ENCODE data around the gene XAGE2. TPM values are rescaled to one million over a fixed set of nuclear protein-coding genes. Genes with fewer than 3 reads are reported as not detected.

Gene XAGE2
- total and polyA plus RNA-seq, 5 experiments from 2014 or later = not detected

DNA sequence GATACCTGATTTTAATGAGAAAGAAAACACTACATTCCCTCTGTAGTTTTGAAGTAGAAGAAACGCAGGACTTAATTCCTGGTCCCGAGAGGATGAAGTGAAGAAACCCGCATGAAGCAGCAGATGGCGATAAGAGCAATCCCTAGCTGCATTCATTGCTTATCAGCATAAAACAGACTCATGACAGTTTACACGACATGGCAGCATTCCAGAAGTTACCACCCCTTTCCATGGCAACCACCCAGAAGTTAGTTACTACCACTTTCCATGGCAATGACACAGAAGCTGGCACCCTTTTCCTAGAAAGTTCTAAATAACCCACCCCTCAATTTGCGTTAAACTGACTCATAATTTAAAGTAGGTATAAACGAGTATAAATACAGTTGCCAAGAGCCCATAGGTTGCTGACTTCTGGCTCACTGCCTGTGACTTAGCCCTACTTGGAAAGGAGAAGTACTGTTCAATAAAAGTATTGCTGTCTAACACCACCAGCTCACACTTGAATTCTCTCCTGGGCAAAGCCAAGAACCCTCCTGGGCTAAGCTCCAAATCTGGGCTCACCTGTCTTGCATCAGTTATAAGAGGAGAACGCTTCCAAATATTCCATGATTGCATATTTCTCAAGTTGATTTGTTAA, 5.5 kb upstream of the XAGE2 start:
- ATAC-seq = no peak
- no peak overlapping the region for H3K4me3 Mint-ChIP-seq
- H3K27ac Mint-ChIP-seq = no peak overlapping the region
- POLR2A ChIA-PET = no interaction called here
- peaks cover 4 to 16% (median 9%) of the 10 kb centered on the region in 5 donors for H3K27me3 Mint-ChIP-seq
- no peaks in the 10 kb centered on the region for H3K36me3 Mint-ChIP-seq
- H3K9me3 Mint-ChIP-seq = no peaks in the 10 kb centered on the region
- DNase-seq = no peak
- no peaks in the 10 kb centered on the region for H3K4me1 Mint-ChIP-seq

DNA sequence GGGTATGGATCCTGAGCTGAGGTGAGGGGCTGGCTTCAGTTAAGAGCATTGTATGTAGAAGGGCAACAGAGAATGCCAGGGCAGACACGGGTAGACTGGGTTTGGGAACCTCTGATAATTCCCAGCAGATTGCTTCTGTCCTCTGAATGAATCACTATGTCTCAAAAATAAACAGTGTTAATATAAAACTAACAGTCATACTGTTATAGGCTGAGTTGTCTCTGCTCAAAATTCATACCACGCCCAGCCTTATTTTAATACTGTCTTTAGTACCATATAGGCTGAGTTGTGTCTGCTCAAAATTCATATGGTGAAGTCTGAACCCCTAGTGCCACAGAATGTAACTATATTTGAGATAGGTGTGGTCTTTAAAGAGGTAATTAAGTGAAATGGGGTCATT, 10.0 kb downstream of the XAGE2 start:
- Mint-ChIP-seq H3K4me3 (no peak overlapping the region), H3K9me3 (peaks cover 0 to 1% (median 0%) of the 10 kb centered on the region in 9 donors), H3K27ac (no peak overlapping the region), H3K4me1 (no peaks in the 10 kb centered on the region), H3K36me3 (no peaks in the 10 kb centered on the region), H3K27me3 (peaks cover 0 to 14% (median 2%) of the 10 kb centered on the region in 5 donors)
- POLR2A ChIA-PET = no interaction called here
- ATAC-seq = no peak
- no peak for DNase-seq

DNA sequence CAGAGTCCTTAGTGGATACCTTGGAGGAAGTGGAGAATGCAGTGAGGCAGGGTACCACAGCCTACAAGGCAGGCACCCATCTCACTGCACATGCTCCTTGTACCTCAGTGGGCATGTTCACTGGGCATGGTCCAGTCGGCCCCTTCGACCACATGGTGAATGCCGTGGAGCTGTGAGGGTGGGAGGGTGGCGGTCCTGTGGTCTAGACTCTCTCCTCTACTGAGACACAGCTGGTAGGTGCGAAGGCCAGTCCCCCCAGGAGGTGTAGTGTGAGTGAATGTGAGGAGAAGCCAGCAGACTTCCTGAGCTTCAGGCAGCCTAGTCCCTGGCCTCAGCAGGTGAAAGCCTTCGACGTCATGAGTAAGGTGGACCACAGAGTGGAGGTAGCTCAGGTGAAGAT, 12.2 kb downstream of the XAGE2 start:
- Mint-ChIP-seq H3K9me3 (peaks cover 0 to 1% (median 0%) of the 10 kb centered on the region in 9 donors), H3K27me3 (peaks cover 0 to 14% (median 2%) of the 10 kb centered on the region in 5 donors), H3K4me3 (no peak overlapping the region), H3K4me1 (no peaks in the 10 kb centered on the region), H3K36me3 (no peaks in the 10 kb centered on the region), H3K27ac (no peak overlapping the region)
- POLR2A ChIA-PET = no interaction called here
- ATAC-seq = no peak
- no peak for DNase-seq

DNA sequence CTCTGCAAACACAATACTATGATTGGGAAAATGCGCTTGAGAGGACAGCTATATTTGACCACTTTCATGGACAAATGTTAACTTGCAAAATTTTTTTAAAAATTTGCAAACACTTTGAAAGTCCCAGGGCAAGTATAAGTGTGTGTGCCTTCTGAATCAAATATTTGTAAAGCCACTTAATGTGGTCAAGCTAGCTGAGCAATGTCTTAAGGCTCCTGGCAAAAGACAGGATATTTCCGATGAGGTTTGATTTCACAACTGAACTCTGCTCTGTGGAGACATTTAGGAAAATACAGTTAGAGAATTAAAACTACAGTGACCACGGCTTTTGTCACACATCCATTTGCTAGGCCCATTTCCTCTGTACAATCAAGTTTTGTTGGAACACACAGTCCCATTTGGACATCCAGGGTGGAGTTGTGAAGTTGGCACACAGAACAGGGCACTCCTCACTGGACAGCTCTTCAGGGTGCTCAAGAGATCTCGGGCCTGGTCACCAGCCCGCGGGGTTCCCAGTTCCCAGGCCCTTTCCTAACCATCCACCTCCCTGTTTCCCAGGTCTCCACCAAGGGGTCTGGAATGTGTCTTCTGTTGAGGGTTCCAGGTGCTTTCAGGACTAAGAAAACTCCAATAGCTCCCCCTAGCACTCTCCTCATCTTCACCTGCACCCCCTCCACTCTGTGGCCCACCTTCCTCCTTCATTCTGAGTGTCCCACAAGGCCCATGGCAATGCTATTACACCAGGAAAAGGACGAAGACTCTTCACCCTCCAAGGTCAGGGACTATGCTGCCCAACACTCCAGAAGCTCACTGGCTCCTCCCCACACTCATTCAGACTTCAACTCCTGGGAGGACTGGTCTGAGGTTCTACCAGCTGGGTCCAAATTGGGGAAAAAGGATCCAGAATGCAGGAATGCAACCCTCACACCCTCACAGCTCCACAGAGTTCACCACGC, 41.9 kb downstream of the XAGE2 start:
- Mint-ChIP-seq H3K36me3 (no peaks in the 10 kb centered on the region), H3K27me3 (peaks cover 0 to 2% (median 0%) of the 10 kb centered on the region in 5 donors), H3K27ac (no peak overlapping the region), H3K4me1 (no peaks in the 10 kb centered on the region), H3K9me3 (no peaks in the 10 kb centered on the region), H3K4me3 (no peak overlapping the region)
- POLR2A ChIA-PET = no interaction called here
- ATAC-seq = no peak
- no peak for DNase-seq

DNA sequence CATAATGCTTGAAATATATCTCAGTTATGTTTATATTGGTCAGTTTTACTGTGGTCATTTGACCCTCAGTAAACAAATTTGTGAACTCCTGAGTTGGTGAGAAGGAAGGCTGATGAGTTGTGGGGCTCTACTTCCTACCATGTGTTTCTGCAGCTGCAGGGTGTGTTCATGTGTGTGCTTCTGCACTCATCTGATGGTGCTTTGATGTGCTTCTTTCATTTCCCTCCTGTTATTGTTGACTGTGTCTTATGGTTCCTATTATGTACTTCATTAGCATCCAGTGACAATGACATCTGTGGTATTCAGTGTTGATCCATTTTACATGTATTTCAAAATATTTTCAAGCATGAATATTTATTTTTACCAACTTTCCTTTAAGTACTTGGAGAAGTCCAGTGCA, 46.5 kb downstream of the XAGE2 start:
- Mint-ChIP-seq H3K9me3 (no peaks in the 10 kb centered on the region), H3K4me1 (no peaks in the 10 kb centered on the region), H3K36me3 (no peaks in the 10 kb centered on the region), H3K27ac (no peak overlapping the region), H3K4me3 (no peak overlapping the region), H3K27me3 (peaks cover 0 to 17% (median 1%) of the 10 kb centered on the region in 5 donors)
- ATAC-seq (no peak), DNase-seq (no peak)
- POLR2A ChIA-PET = no interaction called here

DNA sequence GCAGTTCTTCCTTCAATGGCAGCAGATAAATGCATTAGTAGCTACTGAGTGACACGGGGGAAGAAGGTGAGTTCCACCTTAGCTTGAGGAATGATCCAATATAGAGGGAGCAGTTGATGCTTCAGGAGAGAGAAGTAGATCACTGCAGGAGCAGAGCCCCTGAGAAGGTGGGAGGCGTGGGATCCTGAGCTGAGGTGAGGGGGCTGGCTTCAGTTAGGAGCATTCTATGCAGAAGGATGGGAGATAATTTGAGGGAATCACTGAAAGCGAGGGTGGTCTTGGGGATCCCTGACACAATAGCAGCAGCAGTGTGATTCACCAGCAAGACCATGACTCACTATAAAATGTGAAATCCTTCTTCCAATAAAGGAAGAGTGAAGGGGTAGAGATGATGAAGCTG, 48.0 kb downstream of the XAGE2 start:
- no peaks in the 10 kb centered on the region for H3K4me1 Mint-ChIP-seq
- ATAC-seq = no peak
- H3K36me3 Mint-ChIP-seq = no peaks in the 10 kb centered on the region
- no peak overlapping the region for H3K27ac Mint-ChIP-seq
- H3K9me3 Mint-ChIP-seq = no peaks in the 10 kb centered on the region
- peak overlapping the region in 1 of 10 donors; percentile 49 for H3K4me3 Mint-ChIP-seq
- H3K27me3 Mint-ChIP-seq = peaks cover 0 to 17% (median 1%) of the 10 kb centered on the region in 5 donors
- no peak for DNase-seq
- POLR2A ChIA-PET = no interaction called here

DNA sequence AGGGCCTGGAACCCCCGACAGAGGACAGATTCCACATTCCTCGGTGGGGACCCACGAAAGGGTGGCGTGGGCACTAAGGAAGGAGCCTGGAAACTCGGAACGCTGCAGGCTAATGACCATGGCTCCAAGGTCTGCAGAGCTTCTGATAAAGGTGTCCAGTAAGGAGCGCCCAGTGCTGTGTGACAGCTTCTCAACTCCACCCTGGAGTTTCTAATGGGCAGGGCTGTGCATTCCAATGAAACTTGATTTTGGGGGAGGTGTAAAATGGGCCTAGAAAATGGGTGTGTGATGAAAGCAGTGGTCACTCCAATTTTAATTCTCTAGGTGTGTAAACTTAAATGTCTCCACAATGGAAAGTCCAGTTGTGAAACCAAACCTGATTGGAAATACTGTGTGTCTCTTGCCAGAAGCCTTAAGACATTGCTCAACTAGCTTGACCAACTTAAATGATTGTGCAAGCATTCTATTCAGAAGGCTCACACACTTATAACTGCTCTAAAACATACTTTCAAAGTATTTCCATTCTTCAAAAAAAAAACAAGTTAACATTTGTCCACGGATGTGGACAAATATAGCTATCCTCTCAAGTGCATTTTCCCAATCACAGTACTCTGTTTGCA, 52.1 kb downstream of the XAGE2 start:
- H3K27ac Mint-ChIP-seq = no peak overlapping the region
- H3K36me3 Mint-ChIP-seq = no peaks in the 10 kb centered on the region
- peaks cover 0 to 17% (median 0%) of the 10 kb centered on the region in 5 donors for H3K27me3 Mint-ChIP-seq
- H3K4me1 Mint-ChIP-seq = no peaks in the 10 kb centered on the region
- no peaks in the 10 kb centered on the region for H3K9me3 Mint-ChIP-seq
- POLR2A ChIA-PET = no interaction called here
- ATAC-seq (no peak), DNase-seq (no peak)
- no peak overlapping the region for H3K4me3 Mint-ChIP-seq

DNA sequence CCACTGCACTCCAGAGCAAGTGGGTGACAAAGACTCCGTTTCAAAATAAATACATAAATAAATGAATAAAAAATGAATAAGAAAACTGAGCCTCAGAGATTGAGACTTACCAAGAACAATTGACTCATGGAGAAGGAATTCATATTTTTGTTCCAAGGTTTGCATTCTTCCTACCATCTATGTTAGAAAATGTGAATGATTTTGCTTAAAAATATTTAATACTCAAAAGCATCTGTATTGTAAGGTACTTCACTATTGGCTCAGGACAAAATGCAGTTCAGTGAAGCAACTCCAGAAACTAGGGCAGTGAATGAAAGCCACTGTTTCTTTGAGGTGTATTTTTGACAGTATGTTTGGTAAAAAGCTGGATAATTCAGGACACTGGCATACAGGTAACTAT, 54.1 kb downstream of the XAGE2 start:
- Mint-ChIP-seq H3K4me1 (no peaks in the 10 kb centered on the region), H3K27me3 (peaks cover 0 to 17% (median 0%) of the 10 kb centered on the region in 5 donors), H3K27ac (no peak overlapping the region), H3K36me3 (no peaks in the 10 kb centered on the region), H3K4me3 (no peak overlapping the region), H3K9me3 (no peaks in the 10 kb centered on the region)
- ATAC-seq (no peak), DNase-seq (no peak)
- POLR2A ChIA-PET = no interaction called here

DNA sequence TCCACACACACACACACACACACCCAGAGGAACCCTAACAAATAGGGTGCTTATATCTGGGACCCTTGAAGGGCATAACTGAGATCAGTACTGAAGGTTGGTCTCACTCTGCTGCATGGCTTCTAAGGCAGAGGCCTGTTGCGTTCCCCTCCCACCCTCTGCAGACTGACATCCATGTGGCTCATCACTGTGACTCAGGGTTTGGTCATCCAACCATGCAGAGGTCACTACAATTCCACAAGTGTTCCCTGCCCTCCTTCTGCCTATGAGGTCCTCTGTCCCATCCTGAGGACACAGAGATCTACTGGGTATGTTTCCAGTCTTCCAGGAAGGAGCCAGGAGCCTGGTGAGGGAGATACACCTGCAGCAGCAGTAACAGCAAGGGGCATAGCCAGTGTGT, 55.8 kb downstream of the XAGE2 start:
- H3K27ac Mint-ChIP-seq = no peak overlapping the region
- no peak overlapping the region for H3K4me3 Mint-ChIP-seq
- POLR2A ChIA-PET = no interaction called here
- ATAC-seq (no peak), DNase-seq (no peak)
- H3K9me3 Mint-ChIP-seq = no peaks in the 10 kb centered on the region
- peaks cover 0 to 5% (median 0%) of the 10 kb centered on the region in 5 donors for H3K27me3 Mint-ChIP-seq
- no peaks in the 10 kb centered on the region for H3K4me1 Mint-ChIP-seq
- no peaks in the 10 kb centered on the region for H3K36me3 Mint-ChIP-seq

Small RNA genes lying within 50 kb of the gene (microRNA-seq; reads per million reads assigned to microRNA genes)
- not detected for gene MIR8088 (ENCODE audit: borderline microRNAs expressed)

Other genes starting within 250 kb of the XAGE2 start
- 1 to 10 TPM; 1.4 to 1.5 TPM for gene MAGED4, start 184.1 kb upstream of the XAGE2 start, total RNA-seq
- 1 to 10 TPM; 1.5 to 2.2 (median 1.7) TPM for gene MAGED4, start 184.1 kb upstream of the XAGE2 start, polyA plus RNA-seq
- not detected for gene XAGE1A, start 126.8 kb downstream of the XAGE2 start, total RNA-seq
- not detected for gene XAGE1A, start 126.8 kb downstream of the XAGE2 start, polyA plus RNA-seq
- gene XAGE1B, start 148.0 kb downstream of the XAGE2 start, total RNA-seq = not detected
- gene XAGE1B, start 148.0 kb downstream of the XAGE2 start, polyA plus RNA-seq = not detected

Measured in naive thymus-derived CD8-positive, alpha-beta T cell (primary cell).